Stimulated activated CD8-positive, alpha-beta memory T cell treated with anti-CD3 and anti-CD28 coated beads, Interleukin-2, amount 100 ng/mL, for 1 hour (primary cell): ENCODE measurements around the gene ATG4C.
"Not testable (repeated sequence)": the region's sequence is repeated elsewhere in the genome, so short reads cannot be mapped to it uniquely, and the experiment has no call there.

Experiments
- DNase-seq, 2 donors: peaks; one replicate each; pipeline ENCODE4 v3.0.0-alpha.2; 2020; ENCODE audit warnings: low read depth in 2 of 2

ATG4C gene, protein sequence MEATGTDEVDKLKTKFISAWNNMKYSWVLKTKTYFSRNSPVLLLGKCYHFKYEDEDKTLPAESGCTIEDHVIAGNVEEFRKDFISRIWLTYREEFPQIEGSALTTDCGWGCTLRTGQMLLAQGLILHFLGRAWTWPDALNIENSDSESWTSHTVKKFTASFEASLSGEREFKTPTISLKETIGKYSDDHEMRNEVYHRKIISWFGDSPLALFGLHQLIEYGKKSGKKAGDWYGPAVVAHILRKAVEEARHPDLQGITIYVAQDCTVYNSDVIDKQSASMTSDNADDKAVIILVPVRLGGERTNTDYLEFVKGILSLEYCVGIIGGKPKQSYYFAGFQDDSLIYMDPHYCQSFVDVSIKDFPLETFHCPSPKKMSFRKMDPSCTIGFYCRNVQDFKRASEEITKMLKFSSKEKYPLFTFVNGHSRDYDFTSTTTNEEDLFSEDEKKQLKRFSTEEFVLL

GRCh38 chr1:62783736-62784508, at the start of gene ATG4C:
Gene ATG4C, plus strand, starts transcription at chr1:62784132. Its CDS starts 19,655 bp downstream, at chr1:62803787.
- DNase-seq = peak; percentile 81 to 84

DNA sequence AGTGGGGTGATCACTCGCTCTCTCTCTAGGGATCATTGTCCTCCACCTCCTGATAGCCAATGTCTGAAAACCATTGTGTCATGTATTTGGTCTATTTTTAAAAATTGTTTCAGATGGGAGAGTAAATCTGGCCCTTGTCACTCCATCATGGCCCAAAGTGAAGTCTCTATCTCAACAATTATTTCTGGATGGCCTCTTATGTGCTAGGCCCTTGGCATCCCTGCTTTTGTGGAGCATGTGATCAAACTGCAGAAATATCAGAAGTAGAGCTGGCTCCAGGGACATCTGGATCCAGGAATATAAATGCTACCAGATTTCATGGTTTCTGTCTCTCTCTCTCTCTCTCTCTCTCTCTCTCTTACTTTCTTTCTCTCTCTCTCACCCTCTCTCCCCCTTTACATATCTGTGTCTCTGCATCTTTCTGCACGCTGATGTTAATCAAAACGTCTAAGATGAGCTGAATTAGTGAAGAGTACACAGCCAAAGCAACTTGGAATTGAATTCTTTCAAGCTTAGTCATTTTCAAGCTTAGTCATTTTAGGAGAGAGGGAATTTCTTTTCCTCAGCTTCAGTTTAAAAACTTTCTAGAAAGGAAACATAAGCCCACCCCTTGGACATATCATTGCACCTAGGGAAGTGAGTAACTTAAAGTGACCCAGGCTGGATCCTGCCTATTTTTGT, 48.3 kb upstream of the ATG4C start:
- no peak for DNase-seq

DNA sequence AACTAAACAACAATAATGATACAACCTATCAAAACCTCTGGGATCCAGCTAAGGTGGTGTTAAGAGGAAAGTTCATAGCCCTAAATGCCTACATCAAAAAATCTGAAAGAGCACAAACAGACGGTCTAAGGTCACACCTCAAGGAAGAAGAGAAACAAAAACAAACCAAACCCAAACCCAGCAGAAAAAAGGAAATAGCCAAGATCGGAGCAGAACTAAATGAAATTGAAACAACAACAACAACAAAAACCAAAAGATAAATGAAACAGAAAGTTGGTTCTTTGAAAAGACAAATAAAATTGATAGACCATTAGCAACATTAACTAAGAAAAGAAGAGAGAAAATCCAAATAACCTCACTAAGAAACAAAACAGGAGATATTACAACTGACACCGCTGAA, 43.2 kb upstream of the ATG4C start:
- not testable (repeated sequence) for DNase-seq

DNA sequence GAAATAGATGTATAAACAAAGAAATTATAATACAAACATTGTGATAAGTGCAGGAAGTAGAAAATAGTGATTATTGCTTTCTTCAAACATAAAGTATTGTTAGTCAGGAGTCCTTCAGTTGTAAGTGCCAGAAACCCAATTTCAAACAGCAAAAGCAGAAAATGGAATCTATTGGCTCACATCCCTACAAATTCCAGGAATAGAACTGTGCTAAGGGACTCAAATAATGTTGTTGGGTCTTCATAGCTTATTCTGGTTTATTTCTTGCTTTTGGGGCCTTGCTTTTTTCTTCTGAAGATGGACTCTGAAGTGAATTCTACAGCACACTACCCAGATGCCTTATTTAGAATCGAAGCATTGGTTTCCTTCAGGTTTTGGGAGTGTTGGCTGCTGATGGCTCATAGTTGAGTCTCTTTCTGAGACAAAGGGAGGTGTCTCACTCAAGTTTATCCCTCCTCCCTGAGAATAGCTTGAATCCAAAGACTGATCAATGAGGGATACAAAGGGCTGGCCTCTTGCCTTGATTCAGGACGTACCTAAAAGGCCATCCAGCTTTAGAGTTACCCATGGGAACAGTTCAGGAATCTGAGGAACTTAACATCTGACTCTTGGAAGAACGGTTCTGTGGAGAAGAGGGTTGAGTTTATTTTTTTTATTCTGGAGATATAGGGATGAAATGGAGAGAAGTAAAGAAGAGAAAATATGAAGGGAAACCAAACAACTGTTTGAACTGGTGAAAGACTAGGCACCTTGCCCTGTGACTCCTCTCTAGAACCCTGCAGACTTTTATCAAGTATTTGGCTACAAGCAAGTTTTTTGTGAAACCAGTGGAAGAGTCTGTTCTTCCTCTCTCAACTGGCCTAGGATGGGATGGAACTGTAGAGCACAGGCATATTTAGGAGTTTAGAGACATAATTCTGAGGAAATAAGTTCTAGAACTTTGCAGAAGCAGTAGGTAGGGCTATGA, 39.0 kb upstream of the ATG4C start:
- DNase-seq = no peak

GRCh38 chr1:62746086-62746808, 37.7 kb upstream of the ATG4C start:
- no peak for DNase-seq

GRCh38 chr1:62746809-62747138, 37.2 kb upstream of the ATG4C start:
- no peak for DNase-seq

DNA sequence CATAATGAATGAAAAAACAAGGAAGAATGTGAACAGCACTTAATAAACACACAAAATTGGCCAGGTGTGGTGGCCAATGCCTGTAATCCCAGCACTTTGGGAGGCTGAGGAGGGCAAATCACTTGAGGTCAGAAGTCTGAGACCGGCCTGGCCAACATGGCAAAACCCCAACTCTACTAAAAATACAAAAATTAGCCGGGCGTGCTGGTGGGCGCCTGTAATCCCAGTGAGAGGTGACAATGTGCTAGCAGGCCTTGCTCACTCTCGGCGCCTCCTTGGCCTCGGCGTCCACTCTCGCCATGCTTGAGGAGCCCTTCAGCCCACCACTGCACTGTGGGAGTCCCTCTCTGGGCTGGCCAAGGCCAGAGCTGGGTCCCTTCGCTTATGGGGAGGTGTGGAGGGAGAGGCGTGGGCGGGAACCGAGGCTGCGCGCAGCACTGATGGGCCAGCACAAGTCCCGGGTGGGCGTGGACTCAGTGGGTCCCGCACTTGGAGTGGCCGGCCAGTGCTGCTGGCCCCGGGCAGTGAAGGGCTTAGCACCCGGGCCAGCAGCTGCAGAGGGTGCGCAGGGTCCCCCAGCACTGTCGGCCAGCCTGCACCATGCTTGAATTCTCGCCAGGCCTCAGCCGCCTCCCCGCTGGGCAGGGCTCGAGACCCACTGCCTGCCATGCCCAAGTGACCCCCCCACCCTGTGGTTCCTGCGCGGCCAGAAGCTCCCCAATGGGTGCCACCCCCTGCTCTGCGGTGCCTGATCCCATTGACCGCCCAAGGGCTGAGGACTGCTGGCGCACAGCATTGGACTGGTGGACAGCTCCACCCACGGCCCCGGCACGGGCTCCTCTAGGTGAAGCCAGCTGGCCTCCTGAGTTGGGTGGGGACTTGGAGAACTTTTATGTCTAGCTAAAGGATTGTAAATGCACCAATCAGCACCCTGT, 30.6 kb upstream of the ATG4C start:
- no peak for DNase-seq

DNA sequence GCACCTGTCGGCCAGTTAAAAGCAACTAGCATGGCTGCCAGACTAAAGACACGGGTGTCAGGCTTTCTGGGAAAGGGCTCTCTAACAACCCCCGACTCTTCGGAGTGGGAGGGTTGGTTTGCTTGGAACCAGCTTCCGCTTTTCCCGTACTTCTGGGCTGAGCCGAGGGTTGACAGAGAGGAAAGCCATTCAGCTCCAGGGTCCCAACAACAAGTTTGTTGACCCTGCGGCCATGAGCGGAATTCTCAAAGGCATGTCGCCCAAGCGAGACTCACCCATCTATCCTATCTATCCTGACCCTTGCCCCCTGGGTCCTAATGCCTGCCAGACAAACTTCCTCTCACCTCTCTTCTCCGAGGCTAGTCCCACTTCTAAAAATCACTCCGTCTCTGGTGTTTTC, 29.0 kb upstream of the ATG4C start:
- DNase-seq = not testable (repeated sequence)

DNA sequence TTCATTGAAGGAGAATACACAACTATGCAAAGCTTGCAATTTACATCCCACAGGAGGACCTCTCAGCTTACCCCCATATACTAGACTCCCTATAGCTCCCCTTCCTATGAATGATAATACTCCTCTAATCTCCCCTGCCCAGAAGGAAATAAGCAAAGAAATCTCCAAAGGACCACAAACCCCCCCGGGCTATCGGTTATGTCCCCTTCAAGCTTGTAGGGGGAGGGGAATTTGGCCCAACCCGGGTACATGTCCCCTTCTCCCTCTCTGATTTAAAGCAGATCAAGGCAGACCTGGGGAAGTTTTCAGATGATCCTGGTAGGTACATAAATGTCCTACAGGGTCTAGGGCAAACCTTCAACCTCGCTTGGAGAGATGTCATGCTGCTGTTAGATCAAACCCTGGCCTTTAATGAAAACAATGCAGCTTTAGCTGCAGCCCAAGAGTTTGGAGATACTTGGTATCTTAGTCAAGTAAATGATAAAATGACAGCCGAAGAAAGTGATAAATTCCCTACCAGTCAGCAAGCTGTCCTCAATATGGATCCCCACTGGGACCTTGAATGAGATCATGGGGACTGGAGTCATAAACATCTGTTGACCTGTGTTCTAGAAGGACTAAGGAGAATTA, 27.6 kb upstream of the ATG4C start:
- DNase-seq = not testable (repeated sequence)

- not testable (repeated sequence) for DNase-seq
Measured at GRCh38 chr1:62759232-62759875, 24.6 kb upstream of the ATG4C start.

DNA sequence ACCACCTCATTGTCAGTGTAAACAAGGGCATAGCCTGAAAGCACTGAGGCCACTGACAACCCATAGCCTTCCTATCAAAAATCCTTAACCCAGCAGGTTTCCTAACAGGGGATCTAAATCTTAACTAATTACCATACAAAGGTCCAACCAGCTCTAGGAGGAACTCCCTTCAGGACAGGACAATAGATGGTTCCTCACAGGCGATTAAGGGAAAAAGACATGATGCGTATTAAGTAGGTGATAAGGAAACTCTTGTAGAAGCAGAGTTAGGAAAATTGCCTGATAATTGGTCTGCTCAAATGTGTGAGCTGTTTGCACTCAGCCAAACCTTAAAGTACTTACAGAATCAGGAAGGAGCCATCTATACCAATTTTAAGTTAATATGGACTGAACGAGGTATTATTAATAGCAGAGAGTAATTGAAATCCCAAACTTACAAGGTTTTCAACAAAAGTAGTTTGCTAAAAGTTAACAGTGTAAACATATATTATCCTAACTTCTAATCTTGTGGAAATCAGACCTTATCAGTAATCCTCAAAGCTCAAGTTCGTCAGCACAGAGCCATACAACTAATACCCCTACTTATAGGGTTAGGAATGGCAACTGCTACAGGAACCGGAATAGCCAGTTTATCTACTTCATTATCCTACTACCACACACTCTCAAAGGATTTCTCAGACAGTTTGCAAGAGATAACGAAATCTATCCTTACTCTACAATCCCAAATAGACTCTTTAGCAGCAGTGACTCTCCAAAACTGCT, 23.7 kb upstream of the ATG4C start:
- DNase-seq = not testable (repeated sequence)

DNA sequence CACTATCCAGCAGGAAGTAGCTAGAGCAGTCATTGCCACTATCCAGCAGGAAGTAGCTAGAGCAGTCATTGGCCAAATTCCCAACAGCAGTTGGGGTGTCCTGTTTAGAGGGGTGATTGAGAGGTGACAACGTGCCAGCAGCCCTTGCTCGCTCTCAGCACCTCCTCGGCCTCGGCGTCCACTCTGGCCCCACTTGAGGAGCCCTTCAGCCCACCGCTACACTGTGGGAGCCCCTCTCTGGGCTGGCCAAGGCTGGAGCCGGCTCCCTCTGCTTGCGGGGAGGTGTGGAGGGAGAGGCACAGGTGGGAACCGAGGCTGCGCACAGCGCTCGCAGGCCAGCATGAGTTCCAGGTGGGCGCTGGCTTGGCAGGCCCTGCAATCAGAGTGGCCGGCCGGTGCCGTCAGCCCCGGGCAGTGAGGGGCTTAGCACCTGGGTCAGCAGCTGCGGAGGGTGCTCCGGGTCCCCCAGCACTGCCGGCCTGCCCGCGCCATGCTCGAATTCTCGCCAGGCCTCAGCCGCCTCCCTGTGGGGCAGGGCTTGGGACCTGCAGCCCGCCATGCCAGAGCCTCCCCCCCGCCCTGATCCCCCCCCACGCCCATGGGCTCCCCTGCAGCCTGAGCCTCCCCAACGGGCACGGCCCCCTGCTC, 22.6 kb upstream of the ATG4C start:
- not testable (repeated sequence) for DNase-seq

- not testable (repeated sequence) for DNase-seq
Measured at GRCh38 chr1:62762027-62762426, 21.9 kb upstream of the ATG4C start.

DNA sequence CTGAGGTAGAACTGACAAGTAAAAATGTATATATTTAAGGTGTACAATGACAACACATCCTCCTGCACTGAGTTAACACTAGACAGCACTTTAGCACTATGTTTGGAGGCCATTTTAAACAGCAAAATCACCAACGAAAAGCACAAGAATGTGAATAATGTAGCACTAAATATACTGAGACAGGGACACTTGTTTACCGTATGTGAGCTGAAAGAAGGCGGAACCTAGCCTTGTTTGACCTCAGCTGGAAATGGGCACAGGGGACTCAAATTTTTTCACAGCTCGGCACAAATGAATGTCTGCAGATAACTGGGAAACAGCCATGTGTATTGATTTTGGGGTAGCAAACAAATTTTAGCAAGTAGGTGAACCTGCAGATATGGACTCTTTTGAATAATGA, 18.0 kb upstream of the ATG4C start:
- DNase-seq = no peak

GRCh38 chr1:62768551-62768950, 15.4 kb upstream of the ATG4C start:
- DNase-seq = not testable (repeated sequence)

DNA sequence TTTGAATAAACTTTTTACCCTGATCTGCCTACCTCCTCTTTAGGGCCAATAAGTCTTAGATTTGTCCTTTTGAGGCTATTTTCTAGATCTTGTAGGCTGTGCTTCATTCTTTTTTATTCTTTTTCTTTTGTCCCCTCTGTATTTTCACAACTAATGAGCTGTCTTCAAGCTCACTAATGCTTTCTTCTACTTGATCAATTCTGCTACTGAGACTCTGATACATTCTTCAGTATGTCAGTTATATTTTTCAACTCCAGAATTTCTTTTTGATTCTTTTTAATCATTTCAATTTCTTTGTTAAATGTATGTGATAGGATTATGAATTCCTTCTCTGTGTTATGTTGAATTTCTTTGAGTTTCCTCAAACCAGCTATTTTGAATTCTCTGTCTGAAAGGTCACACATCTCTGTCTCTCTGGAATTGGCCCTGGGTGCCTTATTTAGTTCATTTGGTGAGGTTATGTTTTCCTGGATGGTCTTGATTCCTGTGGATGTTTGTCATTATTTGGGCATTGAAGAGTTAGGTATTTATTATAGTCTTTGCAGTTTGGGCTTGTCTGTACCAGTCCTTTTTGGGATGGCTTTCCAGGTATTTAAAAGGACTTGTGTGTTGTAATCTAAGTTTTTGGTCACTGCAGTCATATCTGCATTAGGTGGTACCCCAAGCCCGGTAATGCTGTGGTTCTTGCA, 11.2 kb upstream of the ATG4C start:
- no peak for DNase-seq

GRCh38 chr1:62774006-62774405, 9.9 kb upstream of the ATG4C start:
- no peak for DNase-seq
